ENCODE measurements around the gene RBM48. TPM values are rescaled to one million over a fixed set of nuclear protein-coding genes. Genes with fewer than 3 reads are reported as not detected.

RBM48 gene
- total RNA-seq, 2 donors from 2014 or later: 9.2 to 10.2 TPM

DNA sequence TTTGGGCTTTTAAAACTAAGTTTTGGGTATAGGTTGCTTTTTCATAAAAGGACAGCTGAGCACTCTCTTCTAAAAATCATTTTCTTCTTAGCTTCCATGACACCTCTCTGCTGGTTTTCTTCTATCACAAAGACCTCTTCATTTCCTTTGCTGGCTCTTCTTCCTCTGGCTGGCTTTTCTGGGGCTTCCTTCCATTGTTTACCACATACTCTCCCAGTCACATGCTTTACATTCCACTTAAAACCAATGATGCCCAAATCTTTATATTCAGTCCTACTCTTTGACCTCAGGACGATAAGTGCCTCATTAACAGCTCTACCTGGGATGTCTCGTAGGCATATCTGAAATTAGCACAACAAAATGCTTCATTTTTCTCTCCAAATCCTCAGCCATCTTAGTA lies 34.8 kb downstream of the RBM48 start:
- DNase-seq: no peak
- no peak overlapping the region for H3K27ac ChIP-seq
- no peaks in the 10 kb centered on the region for H3K9me3 ChIP-seq
- TF ChIP-seq, protein P1, sequence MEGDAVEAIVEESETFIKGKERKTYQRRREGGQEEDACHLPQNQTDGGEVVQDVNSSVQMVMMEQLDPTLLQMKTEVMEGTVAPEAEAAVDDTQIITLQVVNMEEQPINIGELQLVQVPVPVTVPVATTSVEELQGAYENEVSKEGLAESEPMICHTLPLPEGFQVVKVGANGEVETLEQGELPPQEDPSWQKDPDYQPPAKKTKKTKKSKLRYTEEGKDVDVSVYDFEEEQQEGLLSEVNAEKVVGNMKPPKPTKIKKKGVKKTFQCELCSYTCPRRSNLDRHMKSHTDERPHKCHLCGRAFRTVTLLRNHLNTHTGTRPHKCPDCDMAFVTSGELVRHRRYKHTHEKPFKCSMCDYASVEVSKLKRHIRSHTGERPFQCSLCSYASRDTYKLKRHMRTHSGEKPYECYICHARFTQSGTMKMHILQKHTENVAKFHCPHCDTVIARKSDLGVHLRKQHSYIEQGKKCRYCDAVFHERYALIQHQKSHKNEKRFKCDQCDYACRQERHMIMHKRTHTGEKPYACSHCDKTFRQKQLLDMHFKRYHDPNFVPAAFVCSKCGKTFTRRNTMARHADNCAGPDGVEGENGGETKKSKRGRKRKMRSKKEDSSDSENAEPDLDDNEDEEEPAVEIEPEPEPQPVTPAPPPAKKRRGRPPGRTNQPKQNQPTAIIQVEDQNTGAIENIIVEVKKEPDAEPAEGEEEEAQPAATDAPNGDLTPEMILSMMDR (IDR thresholded peaks at IDR 0.05): no peak
- H3K27me3 ChIP-seq: no peaks in the 10 kb centered on the region
- intact Hi-C loops (cut with DNase I): no loop called here
- H3K4me3 ChIP-seq: no peak overlapping the region
- no peak overlapping the region for H3K9ac ChIP-seq (ENCODE audit: low read depth in 2 of 2, low read length in 2 of 2)
- H3K4me1 ChIP-seq: no peaks in the 10 kb centered on the region
- no peaks in the 10 kb centered on the region for H3K36me3 ChIP-seq

DNA sequence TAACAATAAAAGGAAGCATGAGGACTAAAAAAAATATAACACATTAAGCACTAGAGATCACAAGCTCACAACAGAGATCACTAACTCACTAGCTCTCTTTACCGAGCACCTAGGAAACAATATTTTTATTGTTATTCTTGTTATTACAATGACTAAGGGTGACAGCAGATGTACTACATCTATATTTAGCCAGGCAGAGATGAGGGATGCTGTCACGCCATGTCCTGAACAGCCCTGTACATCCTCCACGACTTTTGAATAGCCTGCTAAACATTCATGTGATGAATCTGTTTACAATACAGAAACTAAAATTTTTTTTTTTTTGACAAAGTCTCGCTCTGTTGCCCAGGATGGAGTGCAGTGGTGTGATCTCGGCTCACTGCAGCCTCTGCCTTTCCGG lies 38.9 kb downstream of the RBM48 start:
- Histone ChIP-seq H3K4me1 (no peaks in the 10 kb centered on the region), H3K4me3 (no peak overlapping the region), H3K9me3 (no peaks in the 10 kb centered on the region), H3K27me3 (no peaks in the 10 kb centered on the region), H3K27ac (no peak overlapping the region), H3K36me3 (no peaks in the 10 kb centered on the region), H3K9ac (ENCODE audit: low read depth in 2 of 2, low read length in 2 of 2) (no peak overlapping the region)
- TF ChIP-seq, protein P1 (IDR thresholded peaks at IDR 0.05): no peak
- no peak for DNase-seq
- intact Hi-C loops (cut with DNase I): no loop called here

GRCh38 chr7:92569137-92569536 lies 40.5 kb downstream of the RBM48 start:
- no peak overlapping the region for H3K4me3 ChIP-seq
- H3K9me3 ChIP-seq: no peaks in the 10 kb centered on the region
- no peak for DNase-seq
- TF ChIP-seq, protein P1 (IDR thresholded peaks at IDR 0.05): no peak
- H3K27ac ChIP-seq: no peak overlapping the region
- H3K4me1 ChIP-seq: no peaks in the 10 kb centered on the region
- H3K9ac ChIP-seq (ENCODE audit: low read depth in 2 of 2, low read length in 2 of 2): no peak overlapping the region
- intact Hi-C loops (cut with DNase I): no loop called here
- no peaks in the 10 kb centered on the region for H3K36me3 ChIP-seq
- H3K27me3 ChIP-seq: no peaks in the 10 kb centered on the region

GRCh38 chr7:92576296-92576695 lies 47.7 kb downstream of the RBM48 start:
- no peak overlapping the region for H3K27ac ChIP-seq
- no peaks in the 10 kb centered on the region for H3K9me3 ChIP-seq
- H3K27me3 ChIP-seq: no peaks in the 10 kb centered on the region
- no peaks in the 10 kb centered on the region for H3K4me1 ChIP-seq
- no peak for DNase-seq
- intact Hi-C loops (cut with DNase I): no loop called here
- TF ChIP-seq, protein P1 (IDR thresholded peaks at IDR 0.05): no peak
- H3K36me3 ChIP-seq: peaks cover 6% of the 10 kb centered on the region
- no peak overlapping the region for H3K4me3 ChIP-seq
- H3K9ac ChIP-seq (ENCODE audit: low read depth in 2 of 2, low read length in 2 of 2): no peak overlapping the region

GRCh38 chr7:92582948-92583347 lies 54.4 kb downstream of the RBM48 start:
- Histone ChIP-seq H3K36me3 (peaks cover 6% of the 10 kb centered on the region), H3K9me3 (no peaks in the 10 kb centered on the region), H3K27me3 (no peaks in the 10 kb centered on the region), H3K4me3 (no peak overlapping the region), H3K27ac (no peak overlapping the region), H3K4me1 (no peaks in the 10 kb centered on the region), H3K9ac (ENCODE audit: low read depth in 2 of 2, low read length in 2 of 2) (no peak overlapping the region)
- intact Hi-C loops (cut with DNase I): no loop called here
- TF ChIP-seq, protein P1 (IDR thresholded peaks at IDR 0.05): no peak
- DNase-seq: no peak

DNA sequence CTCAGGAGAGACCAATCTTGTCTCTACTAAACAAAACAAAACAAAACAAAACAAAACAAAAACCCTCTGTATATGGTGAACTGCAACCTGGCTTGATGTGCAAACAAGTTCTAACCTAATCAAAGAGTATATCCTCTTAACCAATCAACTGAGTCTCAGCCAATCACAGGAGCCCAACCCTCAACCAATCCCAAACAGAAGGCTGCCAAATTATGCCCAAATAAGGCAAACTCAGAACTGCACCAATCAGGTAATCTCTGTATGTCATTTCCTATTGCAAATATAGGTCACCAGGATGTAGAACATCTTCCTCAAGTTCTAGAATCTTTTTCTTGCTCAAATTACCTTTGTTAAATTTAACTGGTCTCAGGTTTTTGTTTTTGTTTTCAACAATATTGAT lies 56.4 kb downstream of the RBM48 start:
- intact Hi-C loops (cut with DNase I): no loop called here
- H3K27ac ChIP-seq: no peak overlapping the region
- H3K4me1 ChIP-seq: no peaks in the 10 kb centered on the region

More for the DNA sequence above, 56.4 kb downstream of the RBM48 start:
- no peaks in the 10 kb centered on the region for H3K9me3 ChIP-seq
- no peak overlapping the region for H3K4me3 ChIP-seq
- TF ChIP-seq, protein P1 (IDR thresholded peaks at IDR 0.05): no peak
- H3K9ac ChIP-seq (ENCODE audit: low read depth in 2 of 2, low read length in 2 of 2): no peak overlapping the region
- H3K27me3 ChIP-seq: no peaks in the 10 kb centered on the region
- no peak for DNase-seq
- H3K36me3 ChIP-seq: no peaks in the 10 kb centered on the region

Measured in colonic mucosa (tissue), 4 donors.